Measurements from ENCODE around the gene CLBA1. TPM values are rescaled to one million over a fixed set of nuclear protein-coding genes. Genes with fewer than 3 reads are reported as not detected.

The CLBA1 gene
- total RNA-seq, result 1 to 10 TPM; 6.0 to 8.4 (median 6.9) TPM
- long read RNA-seq, donor 1, partial matches to known transcripts, result 3 of 8 reads
- long read RNA-seq, donor 1, other reads (novel, unspliced or antisense), result 1 of 8 reads
- long read RNA-seq, donor 2, partial matches to known transcripts, result 0 of 1 reads
- long read RNA-seq, donor 2, other reads (novel, unspliced or antisense), result 0 of 1 reads

- DNase-seq (peak; percentile 88 to 94 (median 93)), ATAC-seq (peak; percentile 97)
- intact Hi-C loops (cut with DNase I, micrococcal nuclease), result no loop called here
- TF ChIP-seq CTCF (IDR thresholded peaks at IDR 0.05), result no peak
- Histone ChIP-seq H3K4me1 (ENCODE audit: low read depth) (peaks cover 4% of the 10 kb centered on the region), H3K9me3 (no peaks in the 10 kb centered on the region), H3K4me3 (peak within 1 kb of the TSS; percentile 42), H3K36me3 (ENCODE audit: low read depth) (no peaks in the 10 kb centered on the region)
Measured at GRCh38 chr14:104985675-104986486, at the start of gene CLBA1. Gene CLBA1 (plus strand): TSS chr14:104985788. CDS start chr14:104986432, 644 bp downstream.

GRCh38 chr14:104935955-104936354 is 49.6 kb upstream of the CLBA1 start:
- Histone ChIP-seq H3K9me3 (no peaks in the 10 kb centered on the region), H3K36me3 (ENCODE audit: low read depth) (no peaks in the 10 kb centered on the region), H3K4me3 (no peak overlapping the region), H3K4me1 (ENCODE audit: low read depth) (peaks cover 6% of the 10 kb centered on the region)
- TF ChIP-seq CTCF (IDR thresholded peaks at IDR 0.05), result no peak
- ATAC-seq, result no peak
- DNase-seq, result no peak
- intact Hi-C loops (cut with DNase I, micrococcal nuclease), result no loop called here

GRCh38 chr14:104936361-104937155 is 49.0 kb upstream of the CLBA1 start:
- no peaks in the 10 kb centered on the region for H3K9me3 ChIP-seq
- no peak for TF ChIP-seq CTCF (IDR thresholded peaks at IDR 0.05)
- DNase-seq (peak in 1 of 3 donors; percentile 12), ATAC-seq (no peak)
- H3K4me3 ChIP-seq, result no peak overlapping the region
- intact Hi-C loops (cut with DNase I, micrococcal nuclease), result no loop called here
- no peaks in the 10 kb centered on the region for H3K36me3 ChIP-seq (ENCODE audit: low read depth)
- H3K4me1 ChIP-seq (ENCODE audit: low read depth), result peaks cover 6% of the 10 kb centered on the region

- Histone ChIP-seq H3K9me3 (no peaks in the 10 kb centered on the region), H3K4me3 (no peak overlapping the region), H3K36me3 (ENCODE audit: low read depth) (no peaks in the 10 kb centered on the region), H3K4me1 (ENCODE audit: low read depth) (peaks cover 6% of the 10 kb centered on the region)
- DNase-seq, result no peak
- no peak for ATAC-seq
- intact Hi-C loops (cut with DNase I, micrococcal nuclease), result no loop called here
- no peak for TF ChIP-seq CTCF (IDR thresholded peaks at IDR 0.05)
Measured at GRCh38 chr14:104937161-104937560, 48.4 kb upstream of the CLBA1 start.

DNA sequence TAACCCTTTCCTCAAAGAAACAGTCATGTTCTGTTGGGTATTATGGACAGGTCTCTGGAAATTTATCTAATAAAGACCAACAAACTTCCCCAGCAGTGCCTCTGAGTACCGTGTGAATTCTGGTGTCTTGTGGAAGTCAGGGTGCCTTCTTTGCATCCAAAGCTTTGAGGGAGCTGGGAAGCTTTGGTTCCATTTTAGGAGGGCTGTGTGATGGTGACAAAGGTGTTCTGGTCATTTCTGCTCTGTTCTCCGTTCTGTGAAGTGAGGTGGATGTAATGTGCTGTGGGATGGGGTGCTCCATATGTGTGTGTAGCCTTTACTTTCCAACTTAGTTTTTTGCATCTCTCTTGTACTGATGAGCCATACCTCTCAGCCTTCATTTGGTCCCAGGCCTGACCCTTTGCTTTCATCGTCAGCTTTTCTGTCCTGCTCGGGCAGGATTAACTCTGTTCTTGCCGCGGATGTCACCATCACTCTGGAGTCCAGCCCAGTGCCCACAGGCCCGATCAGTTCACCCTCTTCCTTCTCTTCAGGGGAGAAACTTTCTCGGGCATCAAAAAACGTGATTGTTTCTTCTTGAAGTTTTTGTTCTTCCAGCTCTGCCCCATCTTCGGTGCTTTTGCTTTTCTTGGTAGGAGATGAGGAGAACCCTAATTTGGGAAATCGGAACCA is 47.8 kb upstream of the CLBA1 start:
- Histone ChIP-seq H3K9me3 (no peaks in the 10 kb centered on the region), H3K4me1 (ENCODE audit: low read depth) (peaks cover 5% of the 10 kb centered on the region), H3K36me3 (ENCODE audit: low read depth) (no peaks in the 10 kb centered on the region), H3K4me3 (no peak overlapping the region)
- DNase-seq, result no peak
- intact Hi-C loops (cut with DNase I, micrococcal nuclease), result no loop called here
- TF ChIP-seq CTCF (IDR thresholded peaks at IDR 0.05), result no peak
- ATAC-seq, result no peak

Data from mucosa of descending colon (tissue), 3 donors.